ENCODE data around the gene MEX3B. TPM values are rescaled to one million over a fixed set of nuclear protein-coding genes. Genes with fewer than 3 reads are reported as not detected.

Gene MEX3B
- polyA plus RNA-seq (2013, experiment 1 of 2) = 3.3 TPM
- 4.0 TPM for polyA plus RNA-seq (2013, experiment 2 of 2)

- Histone ChIP-seq H2BK120ac (ENCODE audit: low read depth, low read length) (peak within 1 kb of the TSS; percentile 18), H3K18ac (ENCODE audit: low read length) (peak within 1 kb of the TSS; percentile 75), H3K9ac (ENCODE audit: low read length) (peak within 1 kb of the TSS; percentile 84), H3K36me3 (ENCODE audit: control insufficient read depth, insufficient read depth, low read length) (no peaks in the 10 kb centered on the region), H3K4me1 (ENCODE audit: control insufficient read depth, low read depth, low read length) (no peaks in the 10 kb centered on the region), H3K27me3 (ENCODE audit: insufficient read depth, low read length, poor library complexity) (peaks cover 8% of the 10 kb centered on the region), H3K56ac (ENCODE audit: low read length) (peak within 1 kb of the TSS; percentile 96), H3K4ac (ENCODE audit: low read depth, low read length) (peak within 1 kb of the TSS; percentile 89), H2BK5ac (ENCODE audit: low read length) (no peak within 1 kb of the TSS), H3K23ac (ENCODE audit: low read length) (peak within 1 kb of the TSS; percentile 33), H2BK15ac (replicated peaks; ENCODE audit: low read depth) (no peak within 1 kb of the TSS), H3K79me2 (ENCODE audit: control insufficient read depth, insufficient read depth, low read length) (no peaks in the 10 kb centered on the region), H3K4me2 (ENCODE audit: low read length) (peak within 1 kb of the TSS; percentile 89), H4K8ac (ENCODE audit: low read depth, low read length) (no peak within 1 kb of the TSS), H4K5ac (ENCODE audit: low read length) (no peak within 1 kb of the TSS), H2AK5ac (ENCODE audit: low read length) (no peak within 1 kb of the TSS), H3K79me1 (ENCODE audit: low read length) (peaks cover 2% of the 10 kb centered on the region), H3K27ac (ENCODE audit: low read depth, low read length) (peak within 1 kb of the TSS; percentile 98), H3K4me3 (ENCODE audit: low read length) (peak within 1 kb of the TSS; percentile 70)
- DNase-seq = peak; percentile 99
- no CpG with 5 or more reads among the region's 68 CpGs for WGBS (ENCODE audit: extremely low coverage, insufficient coverage, low lambda C conversion rate)
Observed at GRCh38 chr15:82045892-82046665, at the start of gene MEX3B. TSS of gene MEX3B (minus strand) at chr15:82046018. CDS start at chr15:82045705, 313 bp downstream.

- Histone ChIP-seq H3K36me3 (ENCODE audit: control insufficient read depth, insufficient read depth, low read length) (no peaks in the 10 kb centered on the region), H3K4ac (ENCODE audit: low read depth, low read length) (no peak overlapping the region), H3K27me3 (ENCODE audit: insufficient read depth, low read length, poor library complexity) (no peaks in the 10 kb centered on the region), H3K56ac (ENCODE audit: low read length) (no peak overlapping the region), H3K4me1 (ENCODE audit: control insufficient read depth, low read depth, low read length) (no peaks in the 10 kb centered on the region), H3K9ac (ENCODE audit: low read length) (no peak overlapping the region), H3K79me1 (ENCODE audit: low read length) (no peaks in the 10 kb centered on the region), H2AK5ac (ENCODE audit: low read length) (no peak overlapping the region), H2BK120ac (ENCODE audit: low read depth, low read length) (no peak overlapping the region), H4K8ac (ENCODE audit: low read depth, low read length) (no peak overlapping the region), H3K4me2 (ENCODE audit: low read length) (no peak overlapping the region), H3K79me2 (ENCODE audit: control insufficient read depth, insufficient read depth, low read length) (no peaks in the 10 kb centered on the region), H3K4me3 (ENCODE audit: low read length) (no peak overlapping the region), H2BK15ac (replicated peaks; ENCODE audit: low read depth) (no peak overlapping the region), H4K5ac (ENCODE audit: low read length) (no peak overlapping the region), H3K23ac (ENCODE audit: low read length) (no peak overlapping the region), H3K27ac (ENCODE audit: low read depth, low read length) (no peak overlapping the region), H3K18ac (ENCODE audit: low read length) (no peak overlapping the region), H2BK5ac (ENCODE audit: low read length) (no peak overlapping the region)
- no peak for DNase-seq
- WGBS (ENCODE audit: extremely low coverage, insufficient coverage, low lambda C conversion rate) = no CpG with 5 or more reads among the region's 13 CpGs
Observed at GRCh38 chr15:82093774-82094211, 48.0 kb upstream of the MEX3B start.

- Histone ChIP-seq H3K56ac (ENCODE audit: low read length) (no peak overlapping the region), H3K27me3 (ENCODE audit: insufficient read depth, low read length, poor library complexity) (no peaks in the 10 kb centered on the region), H3K23ac (ENCODE audit: low read length) (no peak overlapping the region), H3K27ac (ENCODE audit: low read depth, low read length) (no peak overlapping the region), H3K36me3 (ENCODE audit: control insufficient read depth, insufficient read depth, low read length) (no peaks in the 10 kb centered on the region), H2BK5ac (ENCODE audit: low read length) (no peak overlapping the region), H3K9ac (ENCODE audit: low read length) (no peak overlapping the region), H3K18ac (ENCODE audit: low read length) (no peak overlapping the region), H3K79me2 (ENCODE audit: control insufficient read depth, insufficient read depth, low read length) (no peaks in the 10 kb centered on the region), H2AK5ac (ENCODE audit: low read length) (no peak overlapping the region), H3K79me1 (ENCODE audit: low read length) (no peaks in the 10 kb centered on the region), H4K8ac (ENCODE audit: low read depth, low read length) (no peak overlapping the region), H2BK120ac (ENCODE audit: low read depth, low read length) (no peak overlapping the region), H2BK15ac (replicated peaks; ENCODE audit: low read depth) (no peak overlapping the region), H3K4me2 (ENCODE audit: low read length) (no peak overlapping the region), H3K4me3 (ENCODE audit: low read length) (no peak overlapping the region), H3K4ac (ENCODE audit: low read depth, low read length) (no peak overlapping the region), H3K4me1 (ENCODE audit: control insufficient read depth, low read depth, low read length) (no peaks in the 10 kb centered on the region), H4K5ac (ENCODE audit: low read length) (no peak overlapping the region)
- DNase-seq = no peak
- WGBS (ENCODE audit: extremely low coverage, insufficient coverage, low lambda C conversion rate) = no CpG with 5 or more reads among the region's 5 CpGs
Observed at GRCh38 chr15:82093325-82093724, 47.5 kb upstream of the MEX3B start.

GRCh38 chr15:82091636-82092140 lies 45.9 kb upstream of the MEX3B start:
- no peak overlapping the region for H2BK120ac ChIP-seq (ENCODE audit: low read depth, low read length)
- no CpG with 5 or more reads among the region's 3 CpGs for WGBS (ENCODE audit: extremely low coverage, insufficient coverage, low lambda C conversion rate)
- H3K4me1 ChIP-seq (ENCODE audit: control insufficient read depth, low read depth, low read length) = no peaks in the 10 kb centered on the region
- H3K9ac ChIP-seq (ENCODE audit: low read length) = no peak overlapping the region
- H3K27ac ChIP-seq (ENCODE audit: low read depth, low read length) = no peak overlapping the region
- no peak overlapping the region for H4K5ac ChIP-seq (ENCODE audit: low read length)
- no peak overlapping the region for H3K56ac ChIP-seq (ENCODE audit: low read length)
- H3K27me3 ChIP-seq (ENCODE audit: insufficient read depth, low read length, poor library complexity) = no peaks in the 10 kb centered on the region
- no peak overlapping the region for H4K8ac ChIP-seq (ENCODE audit: low read depth, low read length)
- H2BK5ac ChIP-seq (ENCODE audit: low read length) = no peak overlapping the region
- no peaks in the 10 kb centered on the region for H3K79me1 ChIP-seq (ENCODE audit: low read length)
- no peak overlapping the region for H3K4me3 ChIP-seq (ENCODE audit: low read length)
- no peak overlapping the region for H3K18ac ChIP-seq (ENCODE audit: low read length)
- DNase-seq = no peak
- H2AK5ac ChIP-seq (ENCODE audit: low read length) = no peak overlapping the region
- no peak overlapping the region for H3K4ac ChIP-seq (ENCODE audit: low read depth, low read length)
- no peak overlapping the region for H3K4me2 ChIP-seq (ENCODE audit: low read length)
- no peaks in the 10 kb centered on the region for H3K79me2 ChIP-seq (ENCODE audit: control insufficient read depth, insufficient read depth, low read length)
- no peaks in the 10 kb centered on the region for H3K36me3 ChIP-seq (ENCODE audit: control insufficient read depth, insufficient read depth, low read length)
- no peak overlapping the region for H2BK15ac ChIP-seq (replicated peaks; ENCODE audit: low read depth)
- H3K23ac ChIP-seq (ENCODE audit: low read length) = no peak overlapping the region

GRCh38 chr15:82086243-82086995 lies 40.6 kb upstream of the MEX3B start:
- no peak overlapping the region for H2BK15ac ChIP-seq (replicated peaks; ENCODE audit: low read depth)
- no peak overlapping the region for H4K5ac ChIP-seq (ENCODE audit: low read length)
- no CpG with 5 or more reads among the region's 16 CpGs for WGBS (ENCODE audit: extremely low coverage, insufficient coverage, low lambda C conversion rate)
- H3K56ac ChIP-seq (ENCODE audit: low read length) = no peak overlapping the region
- H3K27me3 ChIP-seq (ENCODE audit: insufficient read depth, low read length, poor library complexity) = no peaks in the 10 kb centered on the region
- H3K9ac ChIP-seq (ENCODE audit: low read length) = no peak overlapping the region
- no peaks in the 10 kb centered on the region for H3K79me2 ChIP-seq (ENCODE audit: control insufficient read depth, insufficient read depth, low read length)
- no peak overlapping the region for H3K4me3 ChIP-seq (ENCODE audit: low read length)
- no peaks in the 10 kb centered on the region for H3K36me3 ChIP-seq (ENCODE audit: control insufficient read depth, insufficient read depth, low read length)
- H2BK120ac ChIP-seq (ENCODE audit: low read depth, low read length) = no peak overlapping the region
- no peak overlapping the region for H3K23ac ChIP-seq (ENCODE audit: low read length)
- no peak overlapping the region for H2AK5ac ChIP-seq (ENCODE audit: low read length)
- no peak overlapping the region for H2BK5ac ChIP-seq (ENCODE audit: low read length)
- H3K4me2 ChIP-seq (ENCODE audit: low read length) = no peak overlapping the region
- DNase-seq = no peak
- no peak overlapping the region for H3K27ac ChIP-seq (ENCODE audit: low read depth, low read length)
- no peak overlapping the region for H3K18ac ChIP-seq (ENCODE audit: low read length)
- no peaks in the 10 kb centered on the region for H3K79me1 ChIP-seq (ENCODE audit: low read length)
- no peak overlapping the region for H3K4ac ChIP-seq (ENCODE audit: low read depth, low read length)
- no peak overlapping the region for H4K8ac ChIP-seq (ENCODE audit: low read depth, low read length)
- no peaks in the 10 kb centered on the region for H3K4me1 ChIP-seq (ENCODE audit: control insufficient read depth, low read depth, low read length)
